ACC112 (cell line): Measurements from ENCODE around the gene RILP.

Experiments used
- H2AFZ ChIP-seq: fragments of 200-600 bp; sonication (generic); one replicate; pipeline ENCODE4 v1.6.0; 2017; ENCODE audit warnings: antibody characterized with exemption, low read length; ENCODE audit not compliant: unreplicated experiment
- H3K27ac ChIP-seq: fragments of 200-600 bp; sonication (generic); 2 replicates; pipeline ENCODE4 v1.5.1; 2014; ENCODE audit warnings: low read depth, mild to moderate bottlenecking, antibody characterized with exemption, low read length, moderate library complexity
- H3K27me3 ChIP-seq: fragments of 200-600 bp; sonication (generic); 2 replicates; pipeline ENCODE4 v1.6.1; 2014; ENCODE audit warnings: mild to moderate bottlenecking, antibody characterized with exemption, low read length, moderate library complexity, mixed read lengths; ENCODE audit not compliant: insufficient read depth
- H3K36me3 ChIP-seq: fragments of 200-600 bp; sonication (generic); 2 replicates; pipeline ENCODE4 v1.6.1; 2016; ENCODE audit warnings: mild to moderate bottlenecking, antibody characterized with exemption, low read length, moderate library complexity, mixed read lengths; ENCODE audit not compliant: insufficient read depth
- H3K4me1 ChIP-seq: fragments of 200-600 bp; sonication (generic); one replicate; pipeline ENCODE4 v1.6.1; 2016; ENCODE audit warnings: low read length, mixed read lengths; ENCODE audit not compliant: insufficient read depth, unreplicated experiment, control insufficient read depth
- H3K4me3 ChIP-seq: fragments of 200-600 bp; sonication (generic); 2 replicates; pipeline ENCODE4 v1.5.1; 2014; ENCODE audit warnings: mild to moderate bottlenecking, low read depth, low read length
- H3K79me2 ChIP-seq: fragments of 200-600 bp; sonication (generic); one replicate; pipeline ENCODE4 v1.6.0; 2016; ENCODE audit warnings: low read length; ENCODE audit not compliant: control insufficient read depth, unreplicated experiment, insufficient read depth

The RILP gene

DNA sequence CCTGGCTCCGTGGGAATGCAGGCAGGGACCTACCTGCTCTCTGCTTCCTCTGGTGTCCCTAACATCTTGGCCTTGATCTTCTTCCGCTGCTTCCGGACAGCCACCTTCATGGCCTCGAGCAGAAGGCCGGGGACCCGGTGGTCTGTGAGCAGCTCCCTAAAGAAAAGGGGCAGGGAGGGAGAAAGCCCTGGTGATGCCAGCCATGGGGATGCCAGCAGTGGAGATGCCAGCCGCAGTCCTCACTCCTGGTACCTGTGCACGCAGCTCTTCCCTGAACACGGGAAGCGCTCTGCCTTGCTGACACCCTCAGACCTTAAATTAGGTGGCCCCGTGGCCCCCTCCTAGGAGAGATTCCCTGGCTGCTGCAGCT is 1.9 kb downstream of the RILP start:
- H3K4me3 ChIP-seq: peak overlapping the region; percentile 72; the same call in 1 of the 2 replicates
- peaks cover 11% of the 10 kb centered on the region for H3K36me3 ChIP-seq
- peaks cover 25% of the 10 kb centered on the region for H3K4me1 ChIP-seq
- H2AFZ ChIP-seq: no peak overlapping the region
- H3K27ac ChIP-seq: no peak overlapping the region
- no peaks in the 10 kb centered on the region for H3K79me2 ChIP-seq
- no peaks in the 10 kb centered on the region for H3K27me3 ChIP-seq

DNA sequence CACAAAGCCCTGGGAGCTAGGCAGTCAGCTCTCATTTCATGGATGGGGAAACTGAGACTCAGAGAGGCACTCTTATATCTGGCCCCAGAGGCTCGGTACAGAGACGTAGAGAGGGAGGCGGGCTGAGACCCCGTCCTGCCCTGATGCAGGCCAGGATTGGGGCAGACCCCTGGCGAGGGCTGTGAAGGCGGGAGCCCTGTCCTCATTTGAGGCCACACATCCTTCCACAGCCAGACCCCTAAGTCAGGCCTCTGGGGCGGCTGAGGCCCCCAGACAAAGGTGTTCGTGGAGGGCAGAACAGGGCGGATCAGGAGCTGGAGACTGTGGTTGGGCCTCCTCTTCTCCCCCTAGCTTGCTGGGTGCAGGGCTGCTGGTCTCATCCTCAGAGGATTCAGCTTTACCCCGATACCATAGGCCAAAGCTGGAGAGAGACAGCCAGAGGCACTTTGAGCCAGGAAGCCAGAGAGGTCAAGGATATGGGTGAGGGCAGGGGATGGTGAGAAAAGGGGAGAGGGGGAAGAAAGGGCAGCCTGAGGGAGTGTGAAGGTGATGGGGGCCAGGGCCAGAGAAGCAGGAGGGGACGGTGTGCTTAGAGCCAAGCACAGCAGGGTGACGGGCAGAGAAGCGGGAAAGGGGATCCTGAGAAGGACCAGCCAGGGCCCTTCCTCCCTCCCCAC is 3.3 kb downstream of the RILP start:
- no peaks in the 10 kb centered on the region for H3K27me3 ChIP-seq
- H3K4me3 ChIP-seq: no peak overlapping the region
- H3K27ac ChIP-seq: no peak overlapping the region
- peaks cover 25% of the 10 kb centered on the region for H3K4me1 ChIP-seq
- H2AFZ ChIP-seq: no peak overlapping the region
- H3K79me2 ChIP-seq: no peaks in the 10 kb centered on the region
- H3K36me3 ChIP-seq: 0 out of 2 replicates have a peak, but pooled peaks cover 2% of the 10 kb centered on the region

DNA sequence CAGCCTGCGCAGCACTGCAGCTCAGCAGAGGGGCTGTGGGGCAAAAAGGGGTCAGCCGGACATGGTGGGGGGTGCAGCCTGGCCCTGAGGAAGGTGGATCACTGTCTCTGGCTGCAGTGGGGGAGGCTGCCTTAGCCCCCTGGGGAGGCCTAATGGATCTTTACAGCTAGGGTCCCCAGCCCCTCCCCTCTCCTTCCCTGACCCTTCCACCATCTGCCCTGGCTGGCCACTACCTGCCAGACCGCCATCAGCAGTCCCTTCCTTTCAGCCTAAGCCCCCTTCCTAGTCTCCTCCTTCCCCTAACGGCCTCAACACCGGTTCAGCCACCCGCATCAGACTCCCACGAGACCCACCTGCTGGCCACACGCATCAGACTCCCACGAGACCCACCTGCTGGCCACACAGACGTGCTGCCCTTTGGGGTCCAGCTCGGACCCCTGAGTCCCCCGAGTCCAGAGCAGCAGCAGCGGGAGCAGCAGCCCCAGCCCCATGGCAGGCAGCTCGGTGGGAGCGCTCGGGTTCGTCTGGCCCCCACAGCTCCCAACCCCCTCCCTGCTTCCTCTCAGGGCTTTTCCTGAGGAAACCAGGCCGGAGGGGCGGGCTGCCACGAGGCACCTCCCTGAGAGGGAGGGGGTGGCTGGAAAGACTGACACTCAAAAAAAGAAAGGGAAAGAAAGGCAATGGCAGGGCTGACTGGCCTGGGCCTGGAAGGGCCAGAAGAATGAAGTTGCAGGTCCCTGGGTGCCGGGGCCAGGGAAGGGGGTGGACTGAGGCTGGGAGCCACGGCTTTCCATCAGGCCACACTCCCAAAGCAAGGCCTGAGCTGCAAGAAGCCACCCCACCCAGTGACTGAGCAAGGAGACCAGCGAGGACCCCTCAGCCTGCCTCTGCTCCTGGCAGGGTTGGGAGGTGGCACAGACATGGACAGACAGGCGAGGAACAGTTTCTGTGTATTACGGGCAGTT is 4.2 kb downstream of the RILP start, which contains the start of gene SCARF1:
SCARF1 (minus strand) TSS at position 526 of the 965 bp plus-strand sequence; CDS start at position 491, 35 bp downstream.
- no peaks in the 10 kb centered on the region for H3K79me2 ChIP-seq
- no peak within 1 kb of the TSS for H3K4me3 ChIP-seq
- H3K27me3 ChIP-seq: no peaks in the 10 kb centered on the region
- H3K4me1 ChIP-seq: peaks cover 25% of the 10 kb centered on the region
- no peaks in the 10 kb centered on the region for H3K36me3 ChIP-seq
- no peak within 1 kb of the TSS for H2AFZ ChIP-seq
- H3K27ac ChIP-seq: no peak within 1 kb of the TSS

DNA sequence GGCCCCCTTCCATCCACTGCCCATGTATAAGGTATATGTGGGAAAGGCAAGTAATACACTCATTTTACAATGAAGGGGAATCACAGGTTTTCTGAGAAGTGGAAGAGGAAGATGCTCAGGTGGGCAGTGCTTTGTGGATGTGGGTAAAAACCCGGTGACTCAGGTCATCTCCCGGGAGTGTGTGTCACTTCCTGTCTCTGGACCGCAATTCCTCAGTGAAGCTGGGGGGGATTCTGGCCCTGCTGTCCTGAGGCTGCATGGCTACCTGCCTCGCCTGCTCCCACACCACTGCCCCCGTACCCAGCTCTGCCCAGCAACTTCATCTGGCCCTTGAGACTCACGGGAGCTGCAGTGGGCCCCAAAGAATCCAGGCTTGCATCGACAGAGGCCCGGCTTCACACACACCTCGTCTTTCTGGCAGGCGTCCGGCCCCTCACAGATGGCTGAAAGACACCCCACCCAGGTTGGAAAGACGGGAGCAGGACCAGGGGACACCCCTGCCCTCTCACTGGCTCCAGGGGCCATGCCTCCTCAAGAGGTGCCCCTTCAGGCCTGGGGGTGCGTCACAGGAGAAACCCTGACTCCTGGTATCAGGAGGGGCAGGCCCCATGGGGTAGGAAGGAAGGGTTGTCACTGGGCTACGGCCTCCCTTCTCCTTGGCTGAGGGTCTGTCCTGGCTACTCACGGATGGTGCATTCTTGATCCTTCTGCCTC is 5.0 kb downstream of the RILP start:
- Histone ChIP-seq H3K4me1 (peaks cover 20% of the 10 kb centered on the region), H3K36me3 (no peaks in the 10 kb centered on the region), H3K79me2 (no peaks in the 10 kb centered on the region), H3K27ac (no peak overlapping the region), H2AFZ (no peak overlapping the region), H3K4me3 (no peak overlapping the region), H3K27me3 (no peaks in the 10 kb centered on the region)

DNA sequence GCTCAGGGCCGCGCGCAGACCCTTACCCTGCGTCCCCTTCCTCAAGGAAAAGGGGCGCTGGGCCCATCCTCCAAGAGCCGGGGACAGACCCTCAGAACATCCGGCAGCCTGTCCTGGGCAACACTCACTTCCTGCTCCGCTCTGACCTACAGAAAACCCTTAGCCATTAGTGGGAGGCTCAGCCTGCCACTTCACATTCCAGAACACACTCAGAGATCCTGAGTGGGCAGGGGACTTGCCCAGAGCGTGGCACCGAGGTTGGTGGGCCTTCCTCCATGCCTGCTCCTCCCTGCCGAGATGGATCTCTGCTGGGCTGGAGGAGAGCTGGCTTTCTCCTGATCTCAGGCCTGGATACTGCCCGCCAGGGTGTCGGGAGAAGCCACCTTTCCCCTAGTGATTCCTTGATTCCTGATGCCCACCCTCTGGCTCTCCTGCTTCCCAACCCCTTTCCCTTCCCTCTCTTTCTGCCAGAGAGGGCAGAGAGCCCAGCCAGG is 5.6 kb downstream of the RILP start:
- Histone ChIP-seq H3K4me3 (peak overlapping the region; percentile 74), H2AFZ (no peak overlapping the region), H3K36me3 (no peaks in the 10 kb centered on the region), H3K79me2 (no peaks in the 10 kb centered on the region), H3K27ac (no peak overlapping the region), H3K4me1 (peaks cover 20% of the 10 kb centered on the region), H3K27me3 (no peaks in the 10 kb centered on the region)

DNA sequence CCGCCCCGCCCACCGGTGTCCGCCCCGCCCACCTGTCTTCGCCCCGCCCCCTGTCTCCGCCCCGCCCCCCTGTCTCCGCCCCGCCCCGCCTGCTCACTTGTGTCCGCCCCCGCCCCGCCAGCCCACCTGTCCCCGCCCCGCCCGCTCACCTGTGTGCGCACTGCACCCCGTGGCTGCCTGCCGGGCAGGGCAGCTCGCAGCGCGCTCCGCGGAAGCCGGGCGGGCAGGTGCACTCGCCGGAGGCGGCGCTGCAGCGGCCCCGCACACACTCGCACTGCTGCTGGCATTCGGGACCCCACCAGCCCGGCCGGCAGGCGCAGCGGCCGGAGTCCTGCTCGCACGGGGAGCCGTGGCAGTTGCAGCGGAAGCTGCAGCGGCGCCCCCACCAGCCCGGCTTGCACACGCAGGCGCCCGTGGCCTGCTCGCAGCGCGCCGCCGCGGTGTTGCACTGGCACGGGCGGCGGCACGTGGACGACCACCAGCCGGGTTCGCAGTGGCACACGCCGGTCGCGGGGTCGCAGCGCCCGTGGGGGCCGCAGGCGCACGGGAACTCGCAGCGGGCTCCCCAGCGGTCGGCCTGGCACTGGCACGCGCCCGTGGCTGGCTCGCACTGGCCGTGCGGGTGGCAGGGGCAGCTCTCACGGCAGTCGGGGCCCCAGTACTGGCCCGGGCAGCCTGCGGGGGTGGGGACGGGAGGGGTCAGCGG is 6.2 kb downstream of the RILP start:
- no peak overlapping the region for H3K27ac ChIP-seq
- H2AFZ ChIP-seq: no peak overlapping the region
- H3K36me3 ChIP-seq: no peaks in the 10 kb centered on the region
- no peaks in the 10 kb centered on the region for H3K79me2 ChIP-seq
- H3K4me3 ChIP-seq: peak overlapping the region; percentile 74
- H3K4me1 ChIP-seq: peaks cover 18% of the 10 kb centered on the region
- no peaks in the 10 kb centered on the region for H3K27me3 ChIP-seq

DNA sequence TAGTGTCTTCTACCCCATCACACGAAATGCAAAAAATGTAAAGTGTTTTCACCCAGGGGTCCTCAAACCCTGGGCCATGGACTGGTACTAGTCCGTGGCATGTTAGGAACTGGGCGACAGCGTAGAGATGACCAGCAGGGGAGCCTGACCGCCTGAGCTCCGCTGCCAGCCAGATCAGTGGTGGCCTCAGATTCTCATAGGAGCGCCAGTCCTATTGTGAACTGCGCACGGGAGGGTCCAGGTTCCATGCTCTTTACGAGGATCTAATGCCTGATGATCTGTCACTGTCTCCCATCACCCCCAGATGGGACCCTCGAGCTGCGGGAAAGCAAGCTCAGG is 8.6 kb downstream of the RILP start:
- H3K27ac ChIP-seq: no peak overlapping the region
- no peak overlapping the region for H3K4me3 ChIP-seq
- H3K36me3 ChIP-seq: no peaks in the 10 kb centered on the region
- H3K4me1 ChIP-seq: peaks cover 12% of the 10 kb centered on the region
- no peaks in the 10 kb centered on the region for H3K79me2 ChIP-seq
- H2AFZ ChIP-seq: no peak overlapping the region
- H3K27me3 ChIP-seq: no peaks in the 10 kb centered on the region

DNA sequence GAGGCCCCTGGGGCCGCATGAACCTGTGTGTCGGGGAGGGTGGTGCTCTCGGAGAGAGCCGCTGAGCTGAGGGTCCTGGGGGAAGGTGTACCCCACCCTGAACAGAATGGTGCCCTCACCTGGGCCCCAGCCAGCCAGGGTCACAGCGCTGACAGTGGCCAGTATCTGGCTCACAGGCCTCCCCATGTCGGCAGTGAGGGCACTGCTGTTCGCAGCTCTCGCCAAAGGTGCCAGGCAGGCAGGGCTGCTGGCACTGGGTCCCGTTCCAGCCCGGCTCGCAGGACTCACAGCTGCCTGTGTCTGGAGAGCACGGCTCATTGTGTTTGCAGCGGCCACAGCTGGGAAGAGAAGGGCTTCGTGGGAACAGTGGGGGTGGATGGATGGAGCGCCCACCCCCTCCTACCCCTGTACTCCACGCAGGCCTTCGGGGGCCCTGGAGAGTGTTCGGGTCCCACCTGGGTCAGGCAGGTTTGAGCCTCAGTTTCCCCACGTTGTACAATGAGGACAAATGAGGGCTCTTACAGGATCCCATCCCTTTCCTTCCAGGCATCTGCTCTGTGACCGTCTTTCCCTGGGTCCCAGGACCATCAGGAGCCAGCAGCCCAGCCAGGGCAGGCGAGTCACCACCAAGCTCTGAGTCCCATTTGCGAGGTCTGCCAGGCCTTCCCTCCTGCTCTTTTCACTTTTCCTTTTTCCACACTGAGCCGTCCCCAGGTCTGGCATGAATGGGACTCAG is 9.2 kb downstream of the RILP start:
- Histone ChIP-seq H3K27ac (no peak overlapping the region), H3K4me1 (peaks cover 12% of the 10 kb centered on the region), H3K4me3 (no peak overlapping the region), H2AFZ (no peak overlapping the region), H3K27me3 (no peaks in the 10 kb centered on the region), H3K36me3 (no peaks in the 10 kb centered on the region), H3K79me2 (no peaks in the 10 kb centered on the region)

DNA sequence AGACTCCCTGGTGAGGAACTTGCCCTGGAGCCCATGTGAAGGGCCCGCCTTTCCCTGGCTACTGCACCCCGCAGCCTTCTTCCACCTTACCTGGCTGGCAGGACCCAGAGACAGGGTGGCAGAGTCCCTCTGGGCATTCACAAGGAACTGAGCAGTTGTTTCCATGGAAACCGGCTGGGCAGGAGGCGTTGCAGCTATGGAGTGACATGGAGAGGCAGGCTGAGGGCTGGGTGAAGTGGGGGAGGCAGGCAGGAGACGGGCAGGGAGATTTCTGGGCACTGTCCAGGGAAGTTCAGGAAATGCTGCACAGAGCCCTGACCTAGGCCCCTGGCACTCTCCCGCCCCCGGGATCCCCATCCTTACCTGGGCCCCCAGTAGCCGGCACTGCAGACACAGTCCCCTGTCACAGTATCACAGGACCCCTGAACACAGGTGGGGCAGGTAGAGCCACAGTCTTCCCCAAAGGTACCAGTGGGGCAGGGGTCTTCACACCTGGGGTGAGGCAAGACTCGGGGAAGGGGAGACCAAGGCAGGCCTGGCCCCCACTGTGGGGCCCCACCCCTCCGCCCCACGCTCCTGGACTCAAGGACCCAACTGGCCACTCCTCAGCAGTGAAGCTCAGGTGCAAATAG is 10.0 kb downstream of the RILP start:
- Histone ChIP-seq H3K27ac (no peak overlapping the region), H3K4me1 (peaks cover 10% of the 10 kb centered on the region), H2AFZ (no peak overlapping the region), H3K36me3 (no peaks in the 10 kb centered on the region), H3K27me3 (no peaks in the 10 kb centered on the region), H3K79me2 (no peaks in the 10 kb centered on the region), H3K4me3 (no peak overlapping the region)
